GM12865 (cell line): ENCODE measurements around the gene IGSF5.

Experiments
- DNase-seq: peaks from one replicate; pipeline ENCODE4 v3.0.0; 2010; ENCODE audit warnings: low read depth
- H3K4me3 ChIP-seq: 2 replicates; pipeline ENCODE4 v1.5.1; 2011; ENCODE audit warnings: mild to moderate bottlenecking, low read depth, low read length, control low read depth
- TF ChIP-seq, protein P1 (sequence below): IDR thresholded peaks from 2 replicates; pipeline ENCODE4 v1.5.1; 2011; ENCODE audit warnings: low read length, control low read depth, low read depth, inconsistent platforms; ENCODE audit not compliant: insufficient read depth; ENCODE audit errors: missing control alignments

Gene IGSF5

DNA sequence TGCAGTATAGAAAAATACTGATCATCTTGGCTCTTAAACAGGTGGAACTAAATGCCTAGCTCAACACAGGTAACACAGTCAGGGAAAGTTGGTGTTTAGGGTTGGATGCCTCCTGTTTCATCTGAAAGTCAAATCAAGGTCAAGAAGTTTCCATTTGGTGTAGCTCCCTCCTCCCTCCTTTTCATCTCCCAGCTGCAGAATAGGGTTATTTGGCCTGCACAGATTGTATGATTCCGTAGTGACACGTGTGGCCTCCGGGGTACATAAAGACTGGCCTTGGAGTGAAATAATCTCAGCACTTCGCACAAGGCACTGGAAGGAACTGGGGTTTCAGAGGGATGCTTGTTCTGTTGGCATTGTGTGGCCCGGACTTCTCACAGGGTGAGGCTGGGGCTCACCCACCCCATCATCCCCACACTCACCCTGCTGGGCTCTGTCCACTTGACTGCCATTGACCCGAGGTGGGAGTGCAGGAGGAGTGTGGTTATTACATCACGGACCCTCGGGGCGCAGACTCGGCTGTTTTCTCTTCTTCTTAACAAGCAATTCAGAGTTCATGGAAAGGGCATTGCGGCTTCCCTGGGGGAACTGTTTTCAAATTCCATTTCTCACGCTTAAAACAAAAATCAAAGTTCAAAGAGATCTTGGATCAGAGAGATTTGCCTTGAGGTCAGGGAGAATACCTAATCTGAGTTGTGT, 18.4 kb downstream of the IGSF5 start:
- H3K4me3 ChIP-seq, result no peak overlapping the region
- no peak for DNase-seq
- TF ChIP-seq, protein P1, sequence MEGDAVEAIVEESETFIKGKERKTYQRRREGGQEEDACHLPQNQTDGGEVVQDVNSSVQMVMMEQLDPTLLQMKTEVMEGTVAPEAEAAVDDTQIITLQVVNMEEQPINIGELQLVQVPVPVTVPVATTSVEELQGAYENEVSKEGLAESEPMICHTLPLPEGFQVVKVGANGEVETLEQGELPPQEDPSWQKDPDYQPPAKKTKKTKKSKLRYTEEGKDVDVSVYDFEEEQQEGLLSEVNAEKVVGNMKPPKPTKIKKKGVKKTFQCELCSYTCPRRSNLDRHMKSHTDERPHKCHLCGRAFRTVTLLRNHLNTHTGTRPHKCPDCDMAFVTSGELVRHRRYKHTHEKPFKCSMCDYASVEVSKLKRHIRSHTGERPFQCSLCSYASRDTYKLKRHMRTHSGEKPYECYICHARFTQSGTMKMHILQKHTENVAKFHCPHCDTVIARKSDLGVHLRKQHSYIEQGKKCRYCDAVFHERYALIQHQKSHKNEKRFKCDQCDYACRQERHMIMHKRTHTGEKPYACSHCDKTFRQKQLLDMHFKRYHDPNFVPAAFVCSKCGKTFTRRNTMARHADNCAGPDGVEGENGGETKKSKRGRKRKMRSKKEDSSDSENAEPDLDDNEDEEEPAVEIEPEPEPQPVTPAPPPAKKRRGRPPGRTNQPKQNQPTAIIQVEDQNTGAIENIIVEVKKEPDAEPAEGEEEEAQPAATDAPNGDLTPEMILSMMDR, result no peak

DNA sequence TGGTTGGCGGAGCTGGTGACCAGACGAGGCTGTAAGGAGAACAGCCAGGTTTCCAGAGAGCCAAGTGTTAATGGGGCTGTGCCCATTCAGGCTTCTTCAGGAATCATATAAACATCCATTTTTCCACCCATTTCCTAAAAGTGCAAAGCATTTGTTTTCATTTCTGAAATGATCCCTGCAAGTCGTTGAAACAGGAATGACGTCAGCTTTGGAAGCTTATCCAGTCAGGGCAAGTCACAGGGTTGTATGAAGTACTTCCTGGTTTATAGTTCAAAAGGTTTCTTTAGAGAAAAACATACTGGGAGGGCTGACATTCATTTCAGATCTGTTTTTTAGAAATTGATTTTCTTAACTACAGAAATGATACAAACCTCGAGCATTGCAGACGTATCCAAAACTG, 29.2 kb downstream of the IGSF5 start:
- no peak for DNase-seq
- no peak overlapping the region for H3K4me3 ChIP-seq
- TF ChIP-seq, protein P1, result no peak

GRCh38 chr21:39775816-39776215, 30.8 kb downstream of the IGSF5 start:
- DNase-seq, result no peak
- H3K4me3 ChIP-seq, result no peak overlapping the region
- TF ChIP-seq, protein P1, result no peak

GRCh38 chr21:39776589-39776988, 31.6 kb downstream of the IGSF5 start:
- TF ChIP-seq, protein P1, result no peak
- no peak for DNase-seq

DNA sequence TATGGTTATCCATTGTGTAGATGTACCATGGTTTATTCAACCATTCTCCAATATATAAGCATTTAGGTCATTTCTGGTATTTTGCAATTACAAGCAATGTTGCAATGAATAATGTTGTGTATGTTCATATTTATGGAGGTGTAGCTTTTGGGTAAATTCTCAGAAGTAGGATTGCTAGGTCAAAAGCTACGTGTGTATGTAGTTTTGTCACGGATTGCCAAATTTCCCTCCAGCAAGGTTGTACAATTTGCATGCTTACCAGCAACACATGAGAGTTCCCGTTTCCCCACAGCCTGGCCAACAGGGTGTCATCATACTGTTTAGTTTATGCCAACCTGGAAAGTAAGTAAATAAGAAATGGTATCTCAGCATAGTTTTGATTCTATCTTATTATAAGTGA, 36.3 kb downstream of the IGSF5 start:
- TF ChIP-seq, protein P1, result no peak
- H3K4me3 ChIP-seq, result no peak overlapping the region
- DNase-seq, result no peak

More at GRCh38 chr21:39776589-39776988, 31.6 kb downstream of the IGSF5 start:
- H3K4me3 ChIP-seq, result no peak overlapping the region

GRCh38 chr21:39788383-39788782, 43.4 kb downstream of the IGSF5 start:
- TF ChIP-seq, protein P1, result no peak
- DNase-seq, result no peak
- no peak overlapping the region for H3K4me3 ChIP-seq

DNA sequence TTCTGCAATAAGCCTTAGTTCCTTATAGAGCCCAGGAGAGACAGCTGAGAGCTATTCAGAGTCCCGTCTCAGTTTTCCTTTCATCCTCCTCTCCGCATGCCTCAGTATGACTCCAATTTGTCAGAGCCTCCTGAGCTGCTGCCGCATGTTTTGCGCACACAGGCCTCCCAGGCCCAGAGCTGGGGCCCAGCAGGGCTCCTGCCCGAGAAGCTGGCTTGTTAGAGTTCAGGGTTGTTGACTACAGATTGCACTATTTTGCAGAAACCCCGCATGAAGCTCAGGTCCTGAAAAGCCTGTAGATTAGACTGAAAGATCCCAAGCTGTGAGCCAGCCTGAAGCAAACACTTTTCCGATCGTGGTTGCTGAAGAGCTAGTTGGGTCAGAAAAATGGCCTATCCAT, 51.5 kb downstream of the IGSF5 start:
- H3K4me3 ChIP-seq, result no peak overlapping the region
- DNase-seq, result no peak
- TF ChIP-seq, protein P1, result no peak
